ENCODE data around the gene TLE1.

The TLE1 gene

GRCh38 chr9:81686614-81687520 lies 2.5 kb downstream of the TLE1 start:
- DNase-seq (ENCODE audit: low read depth in 2 of 2): peak; percentile 3 to 20

GRCh38 chr9:81685763-81686613 lies 3.4 kb downstream of the TLE1 start:
- no peak for DNase-seq (ENCODE audit: low read depth in 2 of 2)

GRCh38 chr9:81684635-81685034 lies 4.7 kb downstream of the TLE1 start:
- DNase-seq (ENCODE audit: low read depth in 2 of 2): no peak

- no peak for DNase-seq (ENCODE audit: low read depth in 2 of 2)
Measured at GRCh38 chr9:81683704-81684103, 5.6 kb downstream of the TLE1 start.

- DNase-seq (ENCODE audit: low read depth in 2 of 2): no peak
Measured at GRCh38 chr9:81683238-81683637, 6.1 kb downstream of the TLE1 start.

GRCh38 chr9:81682797-81683196 lies 6.5 kb downstream of the TLE1 start:
- DNase-seq (ENCODE audit: low read depth in 2 of 2): no peak

- no peak for DNase-seq (ENCODE audit: low read depth in 2 of 2)
Measured at GRCh38 chr9:81682177-81682576, 7.2 kb downstream of the TLE1 start.

GRCh38 chr9:81680506-81680905 lies 8.8 kb downstream of the TLE1 start:
- DNase-seq (ENCODE audit: low read depth in 2 of 2): no peak

- no peak for DNase-seq (ENCODE audit: low read depth in 2 of 2)
Measured at GRCh38 chr9:81680006-81680405, 9.3 kb downstream of the TLE1 start.

GRCh38 chr9:81678088-81678487 lies 11.3 kb downstream of the TLE1 start:
- no peak for DNase-seq (ENCODE audit: low read depth in 2 of 2)

GRCh38 chr9:81676395-81676794 lies 13.0 kb downstream of the TLE1 start:
- DNase-seq (ENCODE audit: low read depth in 2 of 2): no peak

- DNase-seq (ENCODE audit: low read depth in 2 of 2): no peak
Measured at GRCh38 chr9:81673310-81673709, 16.0 kb downstream of the TLE1 start.

- DNase-seq (ENCODE audit: low read depth in 2 of 2): no peak
Measured at GRCh38 chr9:81671880-81672280, 17.5 kb downstream of the TLE1 start.

- no peak for DNase-seq (ENCODE audit: low read depth in 2 of 2)
Measured at GRCh38 chr9:81669866-81670265, 19.5 kb downstream of the TLE1 start.

GRCh38 chr9:81669041-81669651 lies 20.2 kb downstream of the TLE1 start:
- no peak for DNase-seq (ENCODE audit: low read depth in 2 of 2)

GRCh38 chr9:81666123-81666522 lies 23.2 kb downstream of the TLE1 start:
- no peak for DNase-seq (ENCODE audit: low read depth in 2 of 2)

- DNase-seq (ENCODE audit: low read depth in 2 of 2): no peak
Measured at GRCh38 chr9:81665322-81665871, 23.9 kb downstream of the TLE1 start.

GRCh38 chr9:81664638-81665222 lies 24.6 kb downstream of the TLE1 start:
- no peak for DNase-seq (ENCODE audit: low read depth in 2 of 2)

- DNase-seq (ENCODE audit: low read depth in 2 of 2): no peak
Measured at GRCh38 chr9:81661339-81661738, 28.0 kb downstream of the TLE1 start.

GRCh38 chr9:81656871-81657337 lies 32.4 kb downstream of the TLE1 start:
- DNase-seq (ENCODE audit: low read depth in 2 of 2): no peak

- DNase-seq (ENCODE audit: low read depth in 2 of 2): no peak
Measured at GRCh38 chr9:81656004-81656403, 33.3 kb downstream of the TLE1 start.

GRCh38 chr9:81653240-81653639 lies 36.1 kb downstream of the TLE1 start:
- DNase-seq (ENCODE audit: low read depth in 2 of 2): no peak
